Adipocyte (in vitro differentiated cells): ENCODE data around the gene DGKD.

ENCODE experiments used
- DNase-seq: peaks from one replicate; pipeline ENCODE4 v3.0.0-alpha.2; 2015; ENCODE audit warnings: low read depth
- H3K27me3 ChIP-seq: replicated peaks from 2 replicates; pipeline ENCODE4 v1.7.0; 2013; ENCODE audit warnings: mild to moderate bottlenecking, low read length, moderate library complexity; ENCODE audit not compliant: control insufficient read depth, insufficient read depth
- H3K36me3 ChIP-seq: 2 replicates; pipeline ENCODE4 v1.7.0; 2013; ENCODE audit warnings: low read length, mild to moderate bottlenecking, moderate library complexity; ENCODE audit not compliant: control insufficient read depth, insufficient read depth, severe bottlenecking
- H3K4me1 ChIP-seq: 2 replicates; pipeline ENCODE4 v1.7.0; 2013; ENCODE audit warnings: mild to moderate bottlenecking, low read length, moderate library complexity; ENCODE audit not compliant: control insufficient read depth, insufficient read depth
- H3K4me3 ChIP-seq: 2 replicates; pipeline ENCODE4 v1.7.0; 2013; ENCODE audit warnings: mild to moderate bottlenecking, low read length, moderate library complexity
- H3K9ac ChIP-seq: 2 replicates; pipeline ENCODE4 v1.7.0; 2013; ENCODE audit warnings: mild to moderate bottlenecking, low read length, moderate library complexity
- H3K9me3 ChIP-seq: 2 replicates; pipeline ENCODE4 v1.7.0; 2013; ENCODE audit warnings: mild to moderate bottlenecking, low read length, moderate library complexity; ENCODE audit not compliant: control insufficient read depth

Gene DGKD

GRCh38 chr2:233353769-233354499, at the start of gene DGKD:
Gene DGKD (plus strand): TSS chr2:233354494. CDS start chr2:233354519, 25 bp downstream.
- H3K27me3 ChIP-seq: no peaks in the 10 kb centered on the region
- H3K36me3 ChIP-seq: no peaks in the 10 kb centered on the region
- H3K4me1 ChIP-seq: peaks cover 10% of the 10 kb centered on the region
- peak within 1 kb of the TSS; percentile 86 for H3K4me3 ChIP-seq
- H3K9me3 ChIP-seq: no peaks in the 10 kb centered on the region
- peak; percentile 86 for DNase-seq
- peak within 1 kb of the TSS; percentile 74 for H3K9ac ChIP-seq

- H3K9me3 ChIP-seq: no peaks in the 10 kb centered on the region
- no peaks in the 10 kb centered on the region for H3K4me1 ChIP-seq
- DNase-seq: no peak
- H3K27me3 ChIP-seq: peaks cover 13% of the 10 kb centered on the region
- H3K4me3 ChIP-seq: no peak within 1 kb of the TSS
- no peaks in the 10 kb centered on the region for H3K36me3 ChIP-seq
- H3K9ac ChIP-seq: no peak within 1 kb of the TSS
These were observed 46.7 kb upstream of the DGKD start, which contains the start of gene SAG for GRCh38 chr2:233307565-233307964. Gene SAG (plus strand): TSS chr2:233307816. CDS start chr2:233309190, 1,374 bp downstream.

- Histone ChIP-seq H3K4me1 (no peaks in the 10 kb centered on the region), H3K9me3 (no peaks in the 10 kb centered on the region), H3K36me3 (no peaks in the 10 kb centered on the region), H3K9ac (no peak overlapping the region), H3K4me3 (no peak overlapping the region), H3K27me3 (peaks cover 23% of the 10 kb centered on the region)
- no peak for DNase-seq
These were observed 42.9 kb upstream of the DGKD start for GRCh38 chr2:233311241-233311926.

- no peak for DNase-seq
- no peak overlapping the region for H3K4me3 ChIP-seq
- no peak overlapping the region for H3K9ac ChIP-seq
- H3K4me1 ChIP-seq: no peaks in the 10 kb centered on the region
- H3K36me3 ChIP-seq: no peaks in the 10 kb centered on the region
- peaks cover 21% of the 10 kb centered on the region for H3K27me3 ChIP-seq
- no peaks in the 10 kb centered on the region for H3K9me3 ChIP-seq
These were observed 41.4 kb upstream of the DGKD start for GRCh38 chr2:233312874-233313273.

GRCh38 chr2:233314180-233314925, 39.9 kb upstream of the DGKD start:
- no peak overlapping the region for H3K9ac ChIP-seq
- no peaks in the 10 kb centered on the region for H3K36me3 ChIP-seq
- H3K4me3 ChIP-seq: no peak overlapping the region
- DNase-seq: no peak
- no peaks in the 10 kb centered on the region for H3K9me3 ChIP-seq
- peaks cover 31% of the 10 kb centered on the region for H3K27me3 ChIP-seq
- H3K4me1 ChIP-seq: no peaks in the 10 kb centered on the region

GRCh38 chr2:233317196-233317943, 36.9 kb upstream of the DGKD start:
- no peak overlapping the region for H3K4me3 ChIP-seq
- no peak for DNase-seq
- H3K9ac ChIP-seq: no peak overlapping the region
- H3K9me3 ChIP-seq: no peaks in the 10 kb centered on the region
- H3K36me3 ChIP-seq: no peaks in the 10 kb centered on the region
- H3K27me3 ChIP-seq: peaks cover 47% of the 10 kb centered on the region
- no peaks in the 10 kb centered on the region for H3K4me1 ChIP-seq

- Histone ChIP-seq H3K9me3 (no peaks in the 10 kb centered on the region), H3K4me3 (no peak overlapping the region), H3K36me3 (no peaks in the 10 kb centered on the region), H3K4me1 (no peaks in the 10 kb centered on the region), H3K27me3 (peaks cover 42% of the 10 kb centered on the region), H3K9ac (no peak overlapping the region)
- no peak for DNase-seq
These were observed 35.0 kb upstream of the DGKD start for GRCh38 chr2:233319256-233319655.

GRCh38 chr2:233320470-233320869, 33.8 kb upstream of the DGKD start:
- H3K9ac ChIP-seq: no peak overlapping the region
- H3K27me3 ChIP-seq: peaks cover 42% of the 10 kb centered on the region
- no peak for DNase-seq
- no peaks in the 10 kb centered on the region for H3K9me3 ChIP-seq
- H3K4me3 ChIP-seq: no peak overlapping the region
- H3K36me3 ChIP-seq: no peaks in the 10 kb centered on the region
- no peaks in the 10 kb centered on the region for H3K4me1 ChIP-seq

- Histone ChIP-seq H3K27me3 (peaks cover 42% of the 10 kb centered on the region), H3K4me1 (no peaks in the 10 kb centered on the region), H3K9ac (no peak overlapping the region), H3K4me3 (no peak overlapping the region), H3K9me3 (no peaks in the 10 kb centered on the region), H3K36me3 (no peaks in the 10 kb centered on the region)
- DNase-seq: no peak
These were observed 33.1 kb upstream of the DGKD start for GRCh38 chr2:233321166-233321565.

GRCh38 chr2:233323851-233324250, 30.4 kb upstream of the DGKD start:
- Histone ChIP-seq H3K4me3 (no peak overlapping the region), H3K9me3 (no peaks in the 10 kb centered on the region), H3K36me3 (no peaks in the 10 kb centered on the region), H3K4me1 (no peaks in the 10 kb centered on the region), H3K27me3 (peaks cover 40% of the 10 kb centered on the region), H3K9ac (no peak overlapping the region)
- DNase-seq: no peak

GRCh38 chr2:233325256-233325655, 29.0 kb upstream of the DGKD start:
- H3K9me3 ChIP-seq: no peaks in the 10 kb centered on the region
- H3K4me1 ChIP-seq: no peaks in the 10 kb centered on the region
- no peak overlapping the region for H3K9ac ChIP-seq
- no peak overlapping the region for H3K4me3 ChIP-seq
- H3K27me3 ChIP-seq: peaks cover 26% of the 10 kb centered on the region
- no peak for DNase-seq
- no peaks in the 10 kb centered on the region for H3K36me3 ChIP-seq
